ENCODE measurements around the gene MOG. TPM values are rescaled to one million over a fixed set of nuclear protein-coding genes. Genes with fewer than 3 reads are reported as not detected.

The MOG gene
- not detected for total RNA-seq

DNA sequence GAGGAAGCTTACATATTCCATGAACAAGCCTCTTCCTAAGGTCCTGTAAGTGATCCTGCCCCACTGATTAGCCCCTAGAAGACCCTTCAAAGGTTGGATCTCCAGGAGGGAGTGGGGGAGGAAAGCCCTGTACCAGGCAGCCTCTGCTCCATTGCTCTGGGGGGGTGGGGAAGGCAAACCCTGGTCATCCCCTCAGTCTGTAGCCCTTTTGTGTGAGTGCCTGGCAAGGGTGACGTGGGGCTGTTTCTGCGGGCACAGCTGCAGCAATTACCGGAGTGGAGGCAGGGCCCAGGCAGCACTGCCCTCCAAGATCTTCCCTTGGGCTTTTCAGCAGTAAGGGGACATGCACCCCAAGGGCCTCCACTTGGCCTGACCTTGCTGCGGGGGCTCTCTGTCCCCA lies at the start of gene MOG:
TSS of gene MOG (plus strand) at position 295 of the 400 bp plus-strand sequence. CDS start 118 bp downstream, outside the sequence.
- DNase-seq (no peak), ATAC-seq (no peak)
- H3K27me3 Mint-ChIP-seq: peaks cover 23% of the 10 kb centered on the region
- H3K36me3 Mint-ChIP-seq (ENCODE audit: low read depth): no peaks in the 10 kb centered on the region
- H3K27ac Mint-ChIP-seq: no peak within 1 kb of the TSS
- ChIA-PET CTCF (interaction anchor here (0.5 to 2.0 kb wide), 5 partner anchors 10 to 27 kb away, joined by 3 to 7 read pairs (median 4); no protein-coding TSS in a partner anchor), POLR2A (no interaction called here)
- H3K4me3 Mint-ChIP-seq: no peak within 1 kb of the TSS
- no peaks in the 10 kb centered on the region for H3K4me1 Mint-ChIP-seq
- intact Hi-C loops (cut with DNase I, micrococcal nuclease): no loop called here
- no peaks in the 10 kb centered on the region for H3K9me3 Mint-ChIP-seq (ENCODE audit: low read depth)

DNA sequence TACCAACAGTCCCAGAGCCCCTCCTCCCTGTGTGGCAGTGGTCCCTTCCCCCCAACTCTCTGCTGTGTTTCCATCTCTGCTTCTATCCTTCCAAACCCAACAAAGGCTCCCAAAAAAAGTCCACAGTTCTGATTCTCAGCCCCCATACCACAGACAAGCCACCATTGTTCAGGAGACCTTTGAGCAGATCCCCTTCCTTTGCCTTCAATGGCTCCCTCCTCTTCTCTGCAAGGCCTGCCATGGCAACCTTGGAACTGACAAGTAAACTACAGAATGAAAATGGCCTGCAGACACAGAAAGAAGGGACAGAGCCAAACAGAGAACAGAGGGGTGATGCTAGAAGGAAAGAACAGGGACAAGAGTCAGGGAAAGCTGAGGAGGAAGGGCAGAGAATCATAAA lies 48.8 kb upstream of the MOG start:
- ChIA-PET POLR2A (no interaction called here), CTCF (interaction anchor here (1.5 kb wide), 1 partner anchor 11 kb away, joined by 4 read pairs; no protein-coding TSS in a partner anchor)
- ATAC-seq (no peak), DNase-seq (no peak)
- H3K36me3 Mint-ChIP-seq (ENCODE audit: low read depth): peaks cover 23% of the 10 kb centered on the region
- no peaks in the 10 kb centered on the region for H3K4me1 Mint-ChIP-seq
- H3K27ac Mint-ChIP-seq: no peak overlapping the region
- H3K27me3 Mint-ChIP-seq: no peaks in the 10 kb centered on the region
- intact Hi-C loops (cut with DNase I, micrococcal nuclease): no loop called here
- H3K4me3 Mint-ChIP-seq: no peak overlapping the region
- H3K9me3 Mint-ChIP-seq (ENCODE audit: low read depth): no peaks in the 10 kb centered on the region

DNA sequence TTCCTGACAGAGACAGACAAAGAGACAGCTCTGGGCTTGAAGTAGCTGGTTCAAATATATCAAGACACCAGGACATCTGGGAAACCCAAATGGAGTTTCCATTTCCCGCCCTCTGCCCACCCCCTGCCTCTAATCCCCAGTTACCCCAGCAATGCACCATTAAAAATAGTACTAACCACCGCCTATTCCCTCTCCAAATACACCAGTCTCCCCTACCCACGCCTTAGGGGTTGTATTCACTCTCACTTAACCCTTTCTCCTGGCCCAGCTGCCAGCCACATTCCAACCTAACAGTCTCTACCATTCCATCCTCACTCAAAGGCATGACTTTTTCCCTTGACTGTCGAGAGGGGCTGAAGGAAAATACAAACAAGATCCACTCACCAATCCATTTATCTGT lies 46.4 kb upstream of the MOG start:
- no peak for DNase-seq
- H3K36me3 Mint-ChIP-seq (ENCODE audit: low read depth): peaks cover 29% of the 10 kb centered on the region
- CTCF ChIA-PET: interaction anchor here (2.8 kb wide), 1 partner anchor 43 kb away, joined by 10 read pairs; no protein-coding TSS in a partner anchor
- H3K9me3 Mint-ChIP-seq (ENCODE audit: low read depth): no peaks in the 10 kb centered on the region
- no peak for ATAC-seq
- H3K4me1 Mint-ChIP-seq: no peaks in the 10 kb centered on the region
- POLR2A ChIA-PET: no interaction called here
- H3K4me3 Mint-ChIP-seq: no peak overlapping the region
- no peaks in the 10 kb centered on the region for H3K27me3 Mint-ChIP-seq
- intact Hi-C loops (cut with DNase I, micrococcal nuclease): no loop called here
- H3K27ac Mint-ChIP-seq: no peak overlapping the region

DNA sequence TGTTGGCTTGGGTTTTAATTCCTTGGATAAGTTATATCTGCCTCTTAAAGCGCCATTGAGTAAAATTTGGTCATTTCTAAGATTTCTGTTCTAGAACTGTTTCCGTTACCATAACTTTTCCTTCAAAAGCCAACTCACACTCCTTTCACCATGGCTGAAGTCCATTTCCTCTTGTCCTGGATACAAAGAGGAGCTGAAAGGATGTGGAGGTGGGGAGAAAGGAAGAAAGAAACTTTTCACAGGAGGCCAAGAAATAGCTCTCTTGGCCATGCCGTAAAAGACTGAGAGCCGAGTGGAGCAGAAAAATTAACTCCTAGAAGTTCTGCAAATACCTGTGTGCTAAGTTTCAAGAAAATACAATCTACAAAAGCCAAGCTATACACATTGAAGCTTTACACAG lies 45.5 kb upstream of the MOG start:
- POLR2A ChIA-PET: no interaction called here
- H3K4me3 Mint-ChIP-seq: no peak overlapping the region
- no peaks in the 10 kb centered on the region for H3K9me3 Mint-ChIP-seq (ENCODE audit: low read depth)
- no peaks in the 10 kb centered on the region for H3K27me3 Mint-ChIP-seq
- intact Hi-C loops (cut with DNase I, micrococcal nuclease): no loop called here
- CTCF ChIA-PET: interaction anchor here (0.7 to 2.8 kb wide), 4 partner anchors 12 to 772 kb away, joined by 3 to 10 read pairs (median 4); no protein-coding TSS in a partner anchor
- ATAC-seq: no peak
- no peak overlapping the region for H3K27ac Mint-ChIP-seq
- no peak for DNase-seq
- H3K36me3 Mint-ChIP-seq (ENCODE audit: low read depth): peaks cover 27% of the 10 kb centered on the region
- H3K4me1 Mint-ChIP-seq: no peaks in the 10 kb centered on the region

DNA sequence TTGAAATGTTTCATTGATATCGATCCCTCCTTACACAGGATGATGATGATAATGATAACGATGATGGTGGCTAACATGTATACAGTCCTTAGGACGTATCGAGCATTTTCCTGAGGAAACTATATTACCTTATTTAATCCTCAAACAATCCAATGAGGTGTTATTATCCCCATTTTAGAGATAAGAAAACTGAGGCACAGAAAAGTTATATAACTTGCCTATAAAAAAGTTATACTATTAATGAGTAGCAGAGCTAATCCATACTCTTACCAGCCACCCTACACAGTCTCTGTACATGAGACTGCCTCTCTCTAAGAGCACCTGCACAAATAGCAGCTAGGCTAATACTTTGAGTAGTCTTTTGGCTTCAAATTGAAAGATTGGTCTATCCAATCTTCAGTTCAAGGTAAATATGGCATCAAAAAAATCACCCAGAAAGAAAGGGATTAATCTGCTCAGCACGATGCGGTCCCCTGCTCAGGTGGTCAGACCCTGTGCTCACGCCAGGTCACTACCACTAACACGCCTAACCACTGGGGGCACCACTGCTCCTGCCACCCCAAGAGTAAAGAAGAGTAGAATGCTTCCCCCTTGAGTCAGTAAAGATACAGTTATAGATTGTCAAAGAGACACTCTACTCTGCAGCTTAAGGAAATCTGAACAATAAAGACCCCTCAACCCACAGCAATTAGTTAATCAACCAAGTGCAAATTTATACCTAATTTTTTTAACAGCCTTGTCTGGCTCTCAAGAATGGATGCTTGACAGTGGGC lies 38.9 kb upstream of the MOG start:
- H3K4me3 Mint-ChIP-seq: no peak overlapping the region
- no peak for ATAC-seq
- no peaks in the 10 kb centered on the region for H3K4me1 Mint-ChIP-seq
- H3K36me3 Mint-ChIP-seq (ENCODE audit: low read depth): peaks cover 24% of the 10 kb centered on the region
- H3K27ac Mint-ChIP-seq: no peak overlapping the region
- intact Hi-C loops (cut with DNase I, micrococcal nuclease): no loop called here
- ChIA-PET POLR2A (no interaction called here), CTCF (interaction anchor here (0.7 to 2.6 kb wide), 3 partner anchors 32 to 189 kb away, joined by 3 to 10 read pairs (median 4); no protein-coding TSS in a partner anchor)
- H3K9me3 Mint-ChIP-seq (ENCODE audit: low read depth): no peaks in the 10 kb centered on the region
- peak; percentile 26 for DNase-seq
- no peaks in the 10 kb centered on the region for H3K27me3 Mint-ChIP-seq

DNA sequence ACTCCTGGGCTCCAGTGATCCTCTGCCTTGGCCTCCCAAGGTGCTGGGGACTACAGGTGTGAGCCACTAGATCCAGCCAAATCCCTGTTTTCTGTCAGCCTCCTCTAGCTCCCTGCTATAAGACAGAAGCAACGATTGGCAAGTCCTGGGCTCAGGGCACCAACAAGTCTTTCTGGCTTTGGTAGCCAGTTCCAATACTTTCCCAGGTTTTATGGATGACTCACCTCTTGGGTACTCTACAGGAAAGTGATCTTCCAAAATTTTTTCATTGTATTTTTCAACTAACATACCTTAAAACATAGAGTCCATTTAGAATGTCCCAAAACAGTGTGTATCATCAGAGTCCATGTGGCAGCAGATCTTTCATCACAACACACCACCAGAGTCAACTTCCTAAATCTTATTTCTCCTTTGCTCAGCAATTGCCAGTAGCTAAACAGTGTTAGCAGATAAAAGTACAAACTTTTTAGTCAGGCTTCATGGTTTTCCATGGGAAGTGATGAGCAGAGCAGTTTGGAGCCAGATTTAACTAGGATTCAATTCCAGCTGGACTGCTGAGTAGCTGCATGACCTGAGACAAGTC lies 37.2 kb upstream of the MOG start:
- intact Hi-C loops (cut with DNase I, micrococcal nuclease): no loop called here
- H3K4me1 Mint-ChIP-seq: no peaks in the 10 kb centered on the region
- POLR2A ChIA-PET: no interaction called here
- no peak overlapping the region for H3K4me3 Mint-ChIP-seq
- H3K27me3 Mint-ChIP-seq: no peaks in the 10 kb centered on the region
- no peaks in the 10 kb centered on the region for H3K9me3 Mint-ChIP-seq (ENCODE audit: low read depth)
- H3K36me3 Mint-ChIP-seq (ENCODE audit: low read depth): peaks cover 19% of the 10 kb centered on the region
- DNase-seq: no peak
- H3K27ac Mint-ChIP-seq: no peak overlapping the region
- CTCF ChIA-PET: interaction anchor here (0.7 to 1.2 kb wide), 2 partner anchors 34 to 67 kb away, joined by 3 to 4 read pairs; no protein-coding TSS in a partner anchor
- no peak for ATAC-seq

DNA sequence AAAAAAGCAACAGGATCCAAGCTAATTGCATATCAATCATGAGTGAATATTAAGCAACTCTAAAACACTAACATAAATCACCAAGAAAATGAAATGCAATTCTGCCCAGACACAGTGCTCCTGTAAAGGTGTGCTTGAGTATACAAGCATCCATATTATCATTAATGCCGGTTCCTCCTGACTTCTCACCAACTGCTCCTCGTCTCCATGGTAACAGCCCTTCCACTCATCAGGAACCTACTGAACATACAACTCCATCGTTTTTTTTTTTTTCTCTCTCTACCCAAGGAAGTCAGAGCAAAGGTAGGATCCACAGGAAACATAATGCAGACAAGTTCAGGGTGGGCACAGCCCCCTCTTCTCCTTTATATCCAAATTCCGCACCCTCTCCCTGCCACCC lies 36.3 kb upstream of the MOG start:
- H3K36me3 Mint-ChIP-seq (ENCODE audit: low read depth): peaks cover 19% of the 10 kb centered on the region
- H3K27me3 Mint-ChIP-seq: no peaks in the 10 kb centered on the region
- DNase-seq: no peak
- ChIA-PET POLR2A (no interaction called here), CTCF (interaction anchor here (1.2 kb wide), 1 partner anchor 68 kb away, joined by 3 read pairs; no protein-coding TSS in a partner anchor)
- H3K4me3 Mint-ChIP-seq: no peak overlapping the region
- no peak for ATAC-seq
- no peaks in the 10 kb centered on the region for H3K9me3 Mint-ChIP-seq (ENCODE audit: low read depth)
- H3K27ac Mint-ChIP-seq: no peak overlapping the region
- H3K4me1 Mint-ChIP-seq: no peaks in the 10 kb centered on the region
- intact Hi-C loops (cut with DNase I, micrococcal nuclease): no loop called here

DNA sequence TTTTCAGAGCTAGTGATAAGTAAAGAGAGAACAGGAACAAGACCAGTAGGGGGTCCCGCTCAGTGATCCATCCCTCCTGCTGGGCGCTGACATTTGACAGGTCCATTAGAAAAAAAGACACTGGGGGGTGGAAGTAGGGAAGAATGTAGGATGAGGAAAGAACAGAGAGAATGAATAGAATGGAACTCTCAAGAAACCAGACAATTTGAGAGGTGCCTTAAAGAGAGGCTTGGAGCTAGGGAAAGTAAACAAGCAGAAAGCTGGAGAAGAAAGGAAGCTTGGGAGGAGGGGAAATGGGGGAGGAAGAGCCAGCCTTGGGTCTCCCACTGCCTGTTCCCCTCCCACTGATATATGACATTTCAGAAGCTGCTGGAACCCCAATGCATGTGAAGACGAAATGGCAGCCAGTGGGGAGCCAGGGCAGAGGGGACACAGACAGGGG lies 32.4 kb upstream of the MOG start:
- no peak overlapping the region for H3K27ac Mint-ChIP-seq
- ChIA-PET POLR2A (no interaction called here), CTCF (interaction anchor here (0.9 to 9.6 kb wide), 3 partner anchors 11 to 28 kb away, joined by 4 to 84 read pairs (median 4); no protein-coding TSS in a partner anchor)
- ATAC-seq: no peak
- H3K36me3 Mint-ChIP-seq (ENCODE audit: low read depth): peaks cover 16% of the 10 kb centered on the region
- H3K4me3 Mint-ChIP-seq: no peak overlapping the region
- intact Hi-C loops (cut with DNase I, micrococcal nuclease): no loop called here
- no peaks in the 10 kb centered on the region for H3K9me3 Mint-ChIP-seq (ENCODE audit: low read depth)
- DNase-seq: no peak
- peaks cover 12% of the 10 kb centered on the region for H3K4me1 Mint-ChIP-seq
- no peaks in the 10 kb centered on the region for H3K27me3 Mint-ChIP-seq

DNA sequence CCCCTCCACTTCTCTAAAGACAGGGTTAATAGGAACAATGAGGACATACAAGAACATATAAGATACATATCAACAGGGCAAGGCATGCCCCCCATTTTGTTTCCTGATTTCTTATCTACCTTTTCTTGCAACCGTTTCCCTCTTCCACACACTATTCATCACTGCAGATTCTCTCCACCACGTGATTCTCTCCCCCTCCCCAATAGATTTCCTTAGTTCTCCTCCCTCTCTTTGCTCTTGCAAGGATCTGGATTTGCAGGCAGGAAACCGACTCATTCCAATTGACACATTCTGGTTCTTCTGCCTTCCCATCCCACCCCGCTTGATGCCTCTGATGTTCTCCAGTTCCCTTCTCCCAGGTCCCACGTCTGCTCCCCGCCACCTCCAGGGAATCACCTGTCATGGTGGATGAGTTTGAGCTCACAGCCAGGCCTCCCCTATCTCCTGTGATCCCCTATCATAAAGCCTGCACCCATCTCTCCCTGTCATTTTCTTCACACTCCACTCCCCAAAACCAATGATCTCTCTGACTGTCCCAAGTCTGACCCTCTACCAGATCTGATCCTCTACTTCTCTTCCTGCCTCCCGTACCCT lies 31.5 kb upstream of the MOG start:
- CTCF ChIA-PET: interaction anchor here (0.6 to 9.6 kb wide), 2 partner anchors 27 to 263 kb away, joined by 3 to 84 read pairs; no protein-coding TSS in a partner anchor
- POLR2A ChIA-PET: interaction anchor here (0.6 kb wide), 1 partner anchor 690 kb away, joined by 4 read pairs; no protein-coding TSS in a partner anchor
- no peak overlapping the region for H3K27ac Mint-ChIP-seq
- H3K4me3 Mint-ChIP-seq: no peak overlapping the region
- DNase-seq: no peak
- ATAC-seq: no peak
- H3K4me1 Mint-ChIP-seq: peaks cover 20% of the 10 kb centered on the region
- intact Hi-C loops (cut with DNase I, micrococcal nuclease): no loop called here
- no peaks in the 10 kb centered on the region for H3K9me3 Mint-ChIP-seq (ENCODE audit: low read depth)
- peaks cover 16% of the 10 kb centered on the region for H3K36me3 Mint-ChIP-seq (ENCODE audit: low read depth)
- H3K27me3 Mint-ChIP-seq: no peaks in the 10 kb centered on the region

DNA sequence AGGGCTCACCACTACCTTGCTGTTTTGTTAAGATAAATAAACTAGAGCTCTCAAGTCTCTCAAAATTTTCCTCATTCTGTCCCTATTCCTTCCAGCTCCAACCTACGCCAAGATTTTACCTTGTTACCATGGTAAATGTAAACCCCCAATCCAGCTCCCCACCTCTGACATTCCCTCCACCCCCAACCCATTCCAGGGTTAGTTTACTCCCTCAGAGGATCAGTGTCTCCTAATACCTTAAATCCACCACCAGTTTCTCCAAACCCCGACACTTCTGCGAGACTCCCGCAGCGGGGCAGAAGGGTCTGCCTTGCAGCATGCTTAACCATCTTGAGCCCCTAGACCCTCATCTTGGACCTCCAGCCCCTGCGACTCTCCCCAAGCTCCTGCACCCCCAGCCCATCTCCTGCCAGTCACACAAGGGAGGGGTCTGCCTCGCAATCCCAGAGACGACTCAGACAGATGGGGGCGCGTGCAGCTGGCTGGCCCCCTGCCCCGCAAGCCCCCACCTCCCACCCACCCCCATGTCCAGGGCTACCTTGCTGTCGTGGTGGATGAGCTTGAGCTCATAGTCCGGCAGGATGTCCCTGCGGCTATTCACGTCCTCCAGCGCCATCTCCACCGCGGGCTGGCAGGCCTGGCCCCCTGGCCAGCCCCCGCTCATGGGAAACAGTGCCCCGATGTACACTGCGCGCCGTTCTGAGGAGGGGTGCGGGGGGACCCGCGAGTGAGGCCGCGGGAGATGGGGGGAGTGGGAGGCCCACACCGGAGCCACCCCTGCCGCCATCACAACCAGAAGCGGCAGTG lies 29.7 kb upstream of the MOG start:
- Mint-ChIP-seq H3K9me3 (ENCODE audit: low read depth) (no peaks in the 10 kb centered on the region), H3K4me1 (peaks cover 34% of the 10 kb centered on the region), H3K36me3 (ENCODE audit: low read depth) (peaks cover 8% of the 10 kb centered on the region), H3K27ac (no peak overlapping the region), H3K4me3 (peak overlapping the region; percentile 82), H3K27me3 (no peaks in the 10 kb centered on the region)
- DNase-seq (peak; percentile 9), ATAC-seq (no peak)
- POLR2A ChIA-PET: no interaction called here
- intact Hi-C loops (cut with DNase I, micrococcal nuclease): no loop called here
- CTCF ChIA-PET: interaction anchor here (0.5 to 9.6 kb wide), 4 partner anchors 11 to 78 kb away, joined by 3 to 84 read pairs (median 3); no protein-coding TSS in a partner anchor
